ENCODE measurements around the gene ICA1L.
A peak's percentile ranks its signal among the peaks of the same experiment; 100 is the strongest.
"Not testable (repeated sequence)": the region's sequence is repeated elsewhere in the genome, so short reads cannot be mapped to it uniquely, and the experiment has no call there.

Gene ICA1L

GRCh38 chr2:202871300-202872141 is at the start of gene ICA1L:
Gene ICA1L (minus strand): TSS chr2:202871766. CDS start chr2:202829009, 42,757 bp downstream.
- DNase-seq (ENCODE audit: low read depth in 2 of 2), result peak; percentile 27 to 47

DNA sequence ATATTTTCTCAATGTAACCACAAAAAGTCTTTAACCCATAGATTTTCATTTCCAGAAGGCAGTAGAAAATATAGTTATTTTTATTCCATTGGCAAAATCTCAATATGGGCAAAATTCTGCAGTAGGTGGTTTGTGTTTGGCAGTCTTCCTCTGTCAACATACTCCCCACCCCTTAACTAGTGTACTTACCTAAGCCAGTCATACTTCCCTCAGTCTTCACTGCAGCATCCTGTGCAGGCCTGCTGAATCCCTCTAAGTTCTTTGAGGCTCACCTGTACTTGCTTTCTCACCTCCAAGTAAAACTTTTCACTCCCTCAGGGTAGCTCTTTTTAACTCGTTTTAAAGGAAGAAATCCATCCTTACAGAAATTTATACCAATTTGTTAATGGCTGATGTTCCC is 47.3 kb upstream of the ICA1L start:
- no peak for DNase-seq (ENCODE audit: low read depth in 2 of 2)

GRCh38 chr2:202912342-202913201 is 41.0 kb upstream of the ICA1L start:
- peak in 1 of 2 donors; percentile 5 for DNase-seq (ENCODE audit: low read depth in 2 of 2)

DNA sequence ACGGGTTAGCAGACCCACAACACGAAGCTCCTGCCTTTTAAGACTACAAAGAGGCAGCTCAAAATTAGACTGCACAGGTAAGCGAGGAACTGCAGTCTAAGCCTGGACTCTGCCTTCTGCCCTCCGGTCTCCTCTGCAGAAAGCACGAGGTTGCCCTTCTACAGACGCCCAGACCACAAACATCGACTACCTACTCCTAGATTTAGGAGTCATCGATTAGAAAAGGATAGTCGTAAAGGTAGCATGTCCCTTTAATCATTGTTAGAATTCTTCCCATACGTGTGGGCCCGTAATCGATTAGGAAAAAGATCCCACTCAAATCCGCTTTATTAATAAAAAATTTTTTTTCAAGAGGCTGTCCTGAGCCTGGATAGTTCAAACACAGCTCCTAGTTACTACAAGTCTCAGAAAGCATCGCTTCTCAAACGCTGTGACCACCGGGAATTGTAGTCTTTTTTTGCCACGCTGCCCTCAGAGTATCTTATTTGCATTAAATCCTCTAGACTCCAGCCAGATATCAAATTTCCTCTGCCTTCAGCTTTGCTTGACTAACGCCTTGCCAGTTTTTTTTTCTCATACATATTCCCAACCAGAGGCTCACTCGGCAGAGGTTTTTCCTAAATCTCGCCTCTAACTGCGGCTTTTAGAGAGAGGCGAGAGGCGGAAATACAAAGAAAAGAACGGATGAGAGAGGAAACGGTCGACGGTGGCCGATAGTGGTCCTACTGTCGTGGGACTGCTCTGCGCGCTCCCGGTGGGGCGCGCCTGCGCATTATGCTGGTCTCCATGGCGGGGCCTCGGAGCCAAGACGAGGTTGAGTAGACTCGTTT is 40.2 kb upstream of the ICA1L start, which contains the start of the genes CARF and WDR12:
TSS of gene CARF (plus strand) at position 764 of the 830 bp plus-strand sequence. CDS start 29,628 bp downstream, outside the sequence.
TSS of gene WDR12 (minus strand) at position 162 of the 830 bp plus-strand sequence. CDS start 197 bp downstream, outside the sequence.
- peak; percentile 79 to 84 for DNase-seq (ENCODE audit: low read depth in 2 of 2)

DNA sequence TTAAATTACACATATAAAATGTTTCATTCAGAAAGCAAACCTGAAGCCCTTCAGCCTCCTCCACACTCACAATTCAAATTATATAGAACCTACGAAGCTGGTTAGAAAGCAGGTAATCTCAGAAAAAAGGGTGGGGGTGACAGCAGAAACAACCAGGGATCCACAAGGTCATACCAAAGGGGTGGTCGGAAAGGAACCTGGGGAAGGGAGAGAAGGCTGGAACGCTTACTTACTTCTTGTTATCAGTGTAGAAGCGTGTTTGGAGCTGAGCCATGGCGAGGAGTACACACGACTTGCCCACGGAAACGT is 39.6 kb upstream of the ICA1L start:
- DNase-seq (ENCODE audit: low read depth in 2 of 2), result no peak

GRCh38 chr2:202910698-202911097 is 39.1 kb upstream of the ICA1L start:
- DNase-seq (ENCODE audit: low read depth in 2 of 2), result no peak

DNA sequence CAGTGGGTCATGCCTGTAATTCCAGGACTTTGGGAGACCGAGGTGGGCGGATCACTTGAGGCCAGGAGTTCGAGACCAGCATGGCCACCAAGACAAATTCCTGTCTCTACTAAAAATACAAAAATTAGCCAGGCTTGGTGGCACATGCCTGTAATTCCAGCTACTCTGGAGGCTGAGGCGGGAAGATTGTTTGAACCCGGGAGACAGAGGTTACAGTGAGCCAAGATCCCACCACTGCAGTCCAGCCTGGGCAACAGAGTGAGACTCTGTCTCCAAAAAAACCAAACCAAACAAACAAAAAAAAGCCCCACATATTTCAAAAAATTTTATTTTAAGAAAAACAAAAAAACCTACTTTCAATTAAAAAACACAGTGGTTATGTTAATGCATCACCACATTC is 38.7 kb upstream of the ICA1L start:
- DNase-seq (ENCODE audit: low read depth in 2 of 2), result not testable (repeated sequence)

GRCh38 chr2:202909394-202910192 is 38.0 kb upstream of the ICA1L start:
- no peak for DNase-seq (ENCODE audit: low read depth in 2 of 2)

DNA sequence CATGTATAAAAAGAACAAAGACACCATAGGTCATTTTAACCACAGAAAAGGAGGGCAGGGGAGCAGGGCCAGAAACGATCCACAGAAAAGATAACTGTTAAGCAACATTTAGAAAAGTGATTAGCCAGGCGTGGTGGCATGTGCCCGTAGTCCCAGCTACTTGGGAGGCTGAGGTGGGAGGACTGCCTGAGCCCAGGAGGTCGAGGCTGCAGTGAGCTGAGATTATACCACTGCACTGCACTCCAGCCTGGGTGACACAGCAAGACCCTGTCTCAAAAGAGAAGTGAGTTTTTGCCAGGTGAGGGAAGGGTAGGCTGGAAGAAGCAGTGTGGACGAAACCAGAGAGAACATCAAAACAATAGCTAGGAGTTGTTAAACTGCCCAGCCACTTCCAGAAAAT is 36.6 kb upstream of the ICA1L start:
- DNase-seq (ENCODE audit: low read depth in 2 of 2), result no peak

DNA sequence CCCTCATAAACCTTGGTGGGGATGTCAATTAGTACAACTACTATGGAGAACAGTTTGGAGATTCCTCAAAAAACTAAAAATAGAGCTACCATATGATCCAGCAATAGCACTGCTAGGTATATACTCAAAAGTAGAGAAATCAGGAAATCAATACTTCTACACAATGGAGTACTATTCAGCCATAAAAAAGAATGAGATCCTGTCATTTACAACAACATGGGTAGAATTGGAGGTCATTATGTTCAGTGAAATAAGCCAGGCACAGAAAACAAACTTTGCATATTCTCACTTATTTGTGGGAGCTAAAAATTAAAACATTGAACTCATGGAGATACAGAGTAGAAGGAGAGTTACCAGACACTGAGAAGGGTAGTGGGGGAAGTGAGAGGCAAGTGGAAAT is 33.9 kb upstream of the ICA1L start:
- DNase-seq (ENCODE audit: low read depth in 2 of 2), result not testable (repeated sequence)

GRCh38 chr2:202885190-202885589 is 13.6 kb upstream of the ICA1L start:
- no peak for DNase-seq (ENCODE audit: low read depth in 2 of 2)

- no peak for DNase-seq (ENCODE audit: low read depth in 2 of 2)
Measured at GRCh38 chr2:202883987-202884675, 12.6 kb upstream of the ICA1L start.

GRCh38 chr2:202881570-202881969 is 10.0 kb upstream of the ICA1L start:
- DNase-seq (ENCODE audit: low read depth in 2 of 2), result no peak

- no peak for DNase-seq (ENCODE audit: low read depth in 2 of 2)
Measured at GRCh38 chr2:202877699-202878098, 6.1 kb upstream of the ICA1L start.

GRCh38 chr2:202870431-202871299 is 901 bp downstream of the ICA1L start:
- peak; percentile 43 to 55 for DNase-seq (ENCODE audit: low read depth in 2 of 2)

- DNase-seq (ENCODE audit: low read depth in 2 of 2), result no peak
Measured at GRCh38 chr2:202861987-202862386, 9.6 kb downstream of the ICA1L start.

- DNase-seq (ENCODE audit: low read depth in 2 of 2), result no peak
Measured at GRCh38 chr2:202858601-202859000, 13.0 kb downstream of the ICA1L start.

- not testable (repeated sequence) for DNase-seq (ENCODE audit: low read depth in 2 of 2)
Measured at GRCh38 chr2:202849343-202849742, 22.2 kb downstream of the ICA1L start.

DNA sequence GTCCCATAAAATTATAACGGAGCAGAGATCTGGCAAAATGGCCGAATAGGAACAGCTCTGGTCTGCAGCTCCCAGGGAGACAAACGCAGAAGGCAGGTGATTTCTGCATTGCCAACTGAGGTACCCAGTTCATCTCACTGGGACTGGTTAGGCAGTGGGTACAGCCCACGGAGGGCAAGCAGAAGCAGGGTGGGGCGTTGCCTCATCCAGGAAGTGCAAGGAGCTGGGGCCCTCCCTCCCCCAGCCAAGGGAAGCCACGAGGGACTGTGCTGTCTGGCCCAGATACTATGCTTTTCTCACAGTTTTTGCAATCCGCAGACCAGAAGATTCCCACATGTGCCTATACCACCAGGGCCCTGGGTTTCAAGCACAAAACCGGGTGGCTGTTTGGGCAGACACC is 22.8 kb downstream of the ICA1L start:
- DNase-seq (ENCODE audit: low read depth in 2 of 2), result no peak
